Subcutaneous adipose tissue (tissue), 4 donors: ENCODE data around the gene ITPRIPL1. TPM values are rescaled to one million over a fixed set of nuclear protein-coding genes. Genes with fewer than 3 reads are reported as not detected.

Experiments
- total RNA-seq, 4 donors: library from RNA; depleted of rRNA; stranded (reverse); fragments of >200 nt; gene quantifications; one replicate each; pipeline ENCODE4 v1.1.0, GENCODE V29; 2016
- TF ChIP-seq, protein P1 (sequence below): fragments of 450-650 bp; IDR thresholded peaks from one replicate; pipeline ENCODE4 v1.5.1; 2016; ENCODE audit warnings: low read depth, mild to moderate bottlenecking, control low read depth, antibody characterized with exemption, moderate library complexity

ITPRIPL1 gene
- total RNA-seq, 4 donors from 2014 or later, result 0.98 to 4.3 (median 2.5) TPM

DNA sequence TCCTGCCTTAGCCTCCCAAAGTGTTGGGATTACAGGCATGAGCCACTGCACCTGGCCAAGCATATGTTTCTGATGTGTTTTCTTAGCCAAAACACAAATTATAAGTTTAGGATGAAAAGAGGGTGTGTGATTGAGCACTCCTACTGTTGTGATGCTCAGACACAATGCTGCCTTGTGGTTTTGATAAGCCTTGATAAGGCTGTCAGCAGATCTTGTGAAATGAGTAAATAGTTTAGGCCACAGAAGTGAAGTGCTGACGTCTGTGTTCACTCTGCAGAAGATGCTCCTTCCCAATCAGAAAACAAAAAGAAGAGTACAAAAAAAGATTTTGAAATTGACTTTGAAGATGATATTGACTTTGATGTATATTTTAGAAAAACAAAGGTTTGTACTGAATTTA, 34.7 kb downstream of the ITPRIPL1 start:
- TF ChIP-seq, protein P1, sequence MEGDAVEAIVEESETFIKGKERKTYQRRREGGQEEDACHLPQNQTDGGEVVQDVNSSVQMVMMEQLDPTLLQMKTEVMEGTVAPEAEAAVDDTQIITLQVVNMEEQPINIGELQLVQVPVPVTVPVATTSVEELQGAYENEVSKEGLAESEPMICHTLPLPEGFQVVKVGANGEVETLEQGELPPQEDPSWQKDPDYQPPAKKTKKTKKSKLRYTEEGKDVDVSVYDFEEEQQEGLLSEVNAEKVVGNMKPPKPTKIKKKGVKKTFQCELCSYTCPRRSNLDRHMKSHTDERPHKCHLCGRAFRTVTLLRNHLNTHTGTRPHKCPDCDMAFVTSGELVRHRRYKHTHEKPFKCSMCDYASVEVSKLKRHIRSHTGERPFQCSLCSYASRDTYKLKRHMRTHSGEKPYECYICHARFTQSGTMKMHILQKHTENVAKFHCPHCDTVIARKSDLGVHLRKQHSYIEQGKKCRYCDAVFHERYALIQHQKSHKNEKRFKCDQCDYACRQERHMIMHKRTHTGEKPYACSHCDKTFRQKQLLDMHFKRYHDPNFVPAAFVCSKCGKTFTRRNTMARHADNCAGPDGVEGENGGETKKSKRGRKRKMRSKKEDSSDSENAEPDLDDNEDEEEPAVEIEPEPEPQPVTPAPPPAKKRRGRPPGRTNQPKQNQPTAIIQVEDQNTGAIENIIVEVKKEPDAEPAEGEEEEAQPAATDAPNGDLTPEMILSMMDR, result no peak

DNA sequence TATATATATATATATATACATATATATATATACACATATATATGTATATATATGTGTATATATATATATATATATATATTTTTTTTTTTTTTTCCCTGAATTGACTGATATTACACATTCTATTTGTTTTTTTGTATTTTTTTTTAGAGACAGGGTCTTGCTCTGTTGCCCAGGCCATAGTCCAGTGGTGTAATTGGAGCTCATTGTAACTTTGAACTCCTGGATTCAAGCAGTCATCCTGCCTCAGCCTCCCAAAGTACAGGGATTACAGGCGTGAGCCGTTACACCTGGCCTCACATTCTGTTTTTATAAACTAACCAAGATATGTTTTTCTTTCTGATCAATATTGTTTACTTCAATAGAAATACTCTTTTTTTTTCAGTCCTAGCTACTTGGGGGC, 36.6 kb downstream of the ITPRIPL1 start:
- TF ChIP-seq, protein P1, result no peak

- TF ChIP-seq, protein P1, result no peak
These were observed 44.1 kb downstream of the ITPRIPL1 start for GRCh38 chr2:96369186-96369585.

DNA sequence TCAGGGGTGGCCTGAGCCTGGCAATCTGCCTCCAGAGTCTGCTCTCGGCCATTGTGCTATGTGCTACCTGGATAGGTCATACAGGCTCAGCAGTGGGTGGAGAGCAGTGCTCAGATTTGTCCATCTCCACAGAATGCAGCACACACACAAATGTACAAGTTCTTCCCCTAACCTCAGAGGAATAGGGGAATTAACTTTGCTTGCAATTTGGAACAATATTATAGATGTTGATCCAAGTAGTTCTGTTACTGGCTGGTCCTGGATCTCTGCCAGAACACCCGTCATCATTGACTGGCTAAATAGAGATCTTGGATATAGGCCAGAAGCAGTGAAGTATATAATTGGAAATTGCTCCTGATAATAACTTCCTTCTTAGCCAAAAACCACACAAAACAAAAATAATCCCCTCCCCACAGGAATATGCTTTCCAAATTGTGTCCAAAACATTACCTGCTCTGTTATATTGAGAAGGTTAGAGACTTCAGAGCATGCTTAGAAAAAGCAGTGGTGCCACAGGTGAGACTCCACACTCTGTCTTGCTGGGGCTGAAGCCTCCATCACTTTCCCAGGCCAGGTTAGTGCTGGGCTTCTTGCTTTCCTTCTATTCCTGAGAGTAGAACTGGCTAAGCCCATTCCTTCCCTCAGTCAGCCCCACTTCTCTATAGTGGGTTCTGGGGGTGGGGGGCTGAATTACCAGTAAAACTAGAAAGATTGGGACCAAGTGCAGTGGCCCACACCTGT, 49.3 kb downstream of the ITPRIPL1 start:
- TF ChIP-seq, protein P1, result no peak

Other genes starting within 250 kb of the ITPRIPL1 start
- 1 to 10 TPM in 2 of 4 donors, under 1 TPM in 2; 0.33 to 4.6 (median 1.4) TPM for gene ADRA2B, start 208.7 kb upstream of the ITPRIPL1 start, total RNA-seq
- under 1 TPM in 1 of 4 donors, not detected in 3; 0.34 TPM for gene ASTL, start 186.8 kb upstream of the ITPRIPL1 start, total RNA-seq
- gene DUSP2, start 179.9 kb upstream of the ITPRIPL1 start, total RNA-seq, result 10 to 100 TPM in 1 of 4 donors, 1 to 10 TPM in 3; 2.6 to 10.2 (median 7.9) TPM
- gene STARD7, start 116.5 kb upstream of the ITPRIPL1 start, total RNA-seq, result 100 to 1,000 TPM in 3 of 4 donors, 10 to 100 TPM in 1; 96.7 to 184 (median 127) TPM
- gene TMEM127, start 59.3 kb upstream of the ITPRIPL1 start, total RNA-seq, result 10 to 100 TPM; 26.4 to 42.8 (median 29.9) TPM
- 100 to 1,000 TPM in 3 of 4 donors, 10 to 100 TPM in 1; 83.2 to 141 (median 122) TPM for gene CIAO1, start 59.1 kb upstream of the ITPRIPL1 start, total RNA-seq
- 100 to 1,000 TPM in 1 of 4 donors, 10 to 100 TPM in 3; 67.8 to 106 (median 83.4) TPM for gene SNRNP200, start 19.8 kb upstream of the ITPRIPL1 start, total RNA-seq
- gene NCAPH, start 10.4 kb downstream of the ITPRIPL1 start, total RNA-seq, result 1 to 10 TPM in 3 of 4 donors, not detected in 1; 1.3 to 9.5 (median 1.8) TPM
- 1 to 10 TPM in 1 of 4 donors, not detected in 3; 3.6 TPM for gene NEURL3, start 180.0 kb downstream of the ITPRIPL1 start, total RNA-seq
- 10 to 100 TPM; 12.6 to 26.0 (median 22.1) TPM for gene ARID5A, start 211.4 kb downstream of the ITPRIPL1 start, total RNA-seq